NCI-H82 (cell line): Measurements from ENCODE around the gene MYLIP.

ENCODE experiments used
- DNase-seq: peaks from one replicate; lab custom pipeline; 2025; lab: John Stamatoyannopoulos, UW

MYLIP gene

GRCh38 chr6:16139556-16139955, 10.7 kb downstream of the MYLIP start:
- DNase-seq = no peak

DNA sequence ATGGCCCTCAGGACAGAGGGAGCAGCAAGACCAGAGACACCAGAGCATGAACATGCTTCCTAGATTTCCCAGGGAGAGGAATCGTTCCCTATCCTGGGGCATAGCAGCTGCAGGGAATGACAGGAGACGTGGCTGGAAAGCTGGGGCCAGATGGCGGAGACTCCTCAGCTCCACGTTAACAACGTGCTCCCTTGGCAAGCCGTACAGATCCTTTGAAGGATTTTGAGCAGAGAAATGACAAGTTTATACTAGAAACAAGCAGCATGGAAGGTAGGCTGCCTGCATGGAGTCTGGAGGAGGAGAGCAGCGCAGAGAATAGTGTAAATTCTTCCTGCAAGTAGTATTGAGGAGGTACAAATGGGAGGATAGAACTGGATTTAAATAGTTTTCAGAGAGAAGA, 11.7 kb downstream of the MYLIP start:
- DNase-seq = peak; percentile 55

DNA sequence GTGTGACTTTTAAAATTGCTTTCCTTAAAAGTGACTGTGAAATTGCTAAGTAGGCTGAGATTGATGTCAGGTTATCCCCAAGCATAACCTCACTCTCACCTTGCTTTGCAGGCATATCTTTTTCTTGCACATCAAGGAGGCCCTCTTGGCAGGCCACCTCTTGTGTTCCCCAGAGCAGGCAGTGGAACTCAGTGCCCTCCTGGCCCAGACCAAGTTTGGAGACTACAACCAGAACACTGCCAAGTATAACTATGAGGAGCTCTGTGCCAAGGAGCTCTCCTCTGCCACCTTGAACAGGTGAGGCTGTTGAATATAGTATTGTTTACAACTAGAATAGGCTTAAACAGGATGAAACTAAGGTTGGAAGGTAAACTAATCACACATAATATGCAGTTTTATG, 12.6 kb downstream of the MYLIP start:
- DNase-seq = no peak

- DNase-seq = no peak
These were observed 16.2 kb downstream of the MYLIP start for GRCh38 chr6:16145038-16145437.

- DNase-seq = no peak
These were observed 17.1 kb downstream of the MYLIP start for GRCh38 chr6:16146028-16146427.

DNA sequence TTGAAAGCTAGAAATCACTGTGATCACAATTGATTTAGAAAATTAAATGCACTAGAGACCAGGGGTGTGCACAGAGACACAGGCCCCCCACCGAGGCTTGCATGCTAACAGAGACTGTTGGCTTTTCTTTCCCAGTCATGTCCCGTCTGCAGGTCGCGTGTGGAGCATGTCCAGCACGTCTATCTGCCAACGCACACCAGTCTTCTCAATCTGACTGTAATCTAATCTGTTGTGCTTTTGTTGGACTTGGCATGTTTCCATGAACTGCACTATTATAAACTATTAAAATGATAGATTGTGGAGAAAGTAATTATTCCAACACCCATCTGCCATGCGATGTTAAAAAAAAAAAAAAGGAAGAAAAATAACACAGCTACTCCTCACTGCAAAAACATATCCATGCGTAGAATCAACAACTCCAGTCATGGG, 17.7 kb downstream of the MYLIP start:
- DNase-seq = peak; percentile 22

GRCh38 chr6:16148498-16148897, 19.6 kb downstream of the MYLIP start:
- no peak for DNase-seq

- no peak for DNase-seq
These were observed 20.4 kb downstream of the MYLIP start for GRCh38 chr6:16149305-16149704.

GRCh38 chr6:16150098-16150497, 21.2 kb downstream of the MYLIP start:
- no peak for DNase-seq

- no peak for DNase-seq
These were observed 24.4 kb downstream of the MYLIP start for GRCh38 chr6:16153211-16153820.

- DNase-seq = no peak
These were observed 26.0 kb downstream of the MYLIP start for GRCh38 chr6:16154904-16155303.

DNA sequence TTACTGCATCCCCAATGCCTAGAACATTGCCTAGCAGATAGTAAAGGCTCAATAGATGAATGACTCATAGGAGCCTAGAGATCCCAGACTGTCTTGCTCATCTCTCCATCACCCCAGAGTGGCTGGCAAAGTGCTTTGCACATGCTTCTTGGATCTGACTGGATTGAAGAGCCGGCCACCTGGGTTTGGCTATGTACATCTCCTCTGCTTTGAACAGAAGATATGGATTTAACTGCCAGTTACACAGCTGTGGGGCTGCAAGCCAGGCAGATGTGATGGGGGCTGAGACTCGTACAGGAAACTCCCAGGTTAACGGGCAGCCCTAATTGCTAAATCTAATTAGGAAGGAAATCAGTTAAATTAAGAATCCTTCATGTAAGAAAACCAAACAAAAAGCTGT, 28.6 kb downstream of the MYLIP start:
- peak; percentile 91 for DNase-seq

- DNase-seq = peak; percentile 99
These were observed 29.0 kb downstream of the MYLIP start for GRCh38 chr6:16157909-16158308.

DNA sequence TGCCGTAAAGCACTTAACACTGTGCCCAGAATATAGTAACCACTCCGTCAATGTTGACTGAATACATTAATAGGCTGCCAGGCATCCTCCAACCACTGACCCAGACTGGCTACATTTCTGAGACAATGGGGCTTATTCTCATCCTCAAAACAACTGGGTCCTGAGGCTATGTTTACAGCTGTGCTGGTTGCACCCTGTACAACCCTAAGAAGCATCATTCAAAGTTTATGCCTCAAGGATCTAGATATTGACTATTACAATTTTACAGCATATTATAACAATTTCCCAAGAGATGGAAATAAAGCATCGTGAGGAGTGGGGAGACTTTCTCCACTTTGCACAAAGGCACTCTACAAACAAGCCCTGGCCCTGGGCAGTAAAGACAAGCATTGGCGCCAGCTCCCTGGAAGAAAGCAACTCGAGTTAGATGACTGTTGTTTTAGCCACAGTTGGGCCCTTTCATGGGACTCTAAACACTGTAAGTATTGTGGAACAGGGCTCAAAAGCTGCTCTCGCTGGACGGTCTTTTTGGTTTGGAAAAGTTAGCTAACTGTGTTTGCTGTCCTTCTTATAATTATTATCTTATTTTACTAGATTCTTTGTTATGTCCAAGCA, 30.2 kb downstream of the MYLIP start:
- no peak for DNase-seq

- DNase-seq = no peak
These were observed 31.9 kb downstream of the MYLIP start for GRCh38 chr6:16160794-16161193.

GRCh38 chr6:16162003-16162402, 33.1 kb downstream of the MYLIP start:
- no peak for DNase-seq

- no peak for DNase-seq
These were observed 34.2 kb downstream of the MYLIP start for GRCh38 chr6:16163066-16163465.

DNA sequence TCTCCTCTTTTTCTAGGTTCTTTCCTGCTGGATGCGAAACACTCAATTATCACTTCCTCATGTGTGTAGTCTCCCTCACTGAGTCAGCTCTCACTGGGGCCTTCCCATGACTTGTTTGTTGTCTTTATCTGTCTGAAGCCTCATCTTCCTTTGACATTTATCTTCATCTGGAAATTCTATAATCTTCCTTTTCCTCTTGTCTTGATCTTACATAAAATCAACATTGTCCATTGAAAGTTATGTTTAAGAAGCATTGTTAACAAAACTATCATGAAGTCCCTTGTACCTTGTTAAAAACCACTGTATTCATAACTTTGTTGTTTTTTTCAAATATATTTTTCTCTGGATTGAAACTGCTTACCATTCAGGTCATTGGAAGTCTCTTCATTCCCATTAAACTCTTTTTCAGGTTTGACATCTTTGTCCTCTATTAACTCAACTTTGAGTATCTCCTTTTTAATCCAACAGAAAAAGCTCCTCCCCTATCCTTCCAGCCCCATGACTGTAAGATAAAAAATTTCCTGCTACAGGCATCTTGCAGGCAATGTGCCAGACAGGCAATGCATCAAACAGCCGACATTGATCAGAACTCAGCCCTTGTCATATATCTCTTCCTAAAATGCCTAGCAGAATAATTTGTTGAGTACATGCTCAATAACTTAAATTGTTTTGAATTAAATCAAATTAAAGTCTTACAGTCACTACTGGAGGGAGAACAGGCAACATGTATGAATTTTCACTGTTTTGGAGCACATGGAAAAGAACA, 34.8 kb downstream of the MYLIP start:
- DNase-seq = no peak

DNA sequence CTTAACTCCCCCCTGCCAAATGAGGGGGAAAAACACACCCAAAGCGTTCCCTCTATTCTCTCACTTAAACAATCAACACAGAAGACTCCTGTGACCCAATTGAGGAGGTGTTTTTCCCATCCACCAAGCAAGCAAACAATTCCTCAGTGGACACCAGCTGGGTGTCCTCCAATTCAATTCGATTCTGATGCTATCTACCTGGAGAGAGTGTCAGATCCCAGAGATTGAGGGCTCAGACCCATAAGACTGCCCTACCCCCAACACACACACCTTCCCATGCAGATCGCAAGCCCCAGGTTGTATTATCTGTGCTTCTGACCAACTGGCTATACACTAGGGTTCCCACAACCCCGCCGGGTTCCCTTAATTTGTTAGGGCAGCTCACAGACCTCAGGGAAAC, 36.8 kb downstream of the MYLIP start:
- no peak for DNase-seq

GRCh38 chr6:16166871-16167608, 38.2 kb downstream of the MYLIP start:
- DNase-seq = no peak

DNA sequence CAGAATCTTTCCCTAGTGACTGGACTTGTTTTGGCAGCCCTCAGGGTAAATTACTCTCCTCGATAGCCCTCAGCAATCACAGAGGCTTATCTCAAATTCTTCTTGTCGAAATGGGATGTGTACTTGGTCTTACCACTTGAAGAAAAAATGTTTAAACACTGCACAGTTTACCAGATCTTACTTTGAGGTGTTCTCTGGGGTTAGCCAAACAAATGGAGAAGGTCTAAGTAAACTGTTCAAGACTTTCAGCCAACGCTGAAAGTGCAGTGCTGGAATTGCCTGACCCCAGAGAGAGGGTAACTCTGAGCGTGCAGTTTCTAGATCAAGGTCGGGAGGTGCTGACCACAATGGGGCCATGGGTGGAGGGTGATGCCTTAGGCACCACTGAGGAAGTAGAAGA, 39.2 kb downstream of the MYLIP start:
- DNase-seq = no peak

DNA sequence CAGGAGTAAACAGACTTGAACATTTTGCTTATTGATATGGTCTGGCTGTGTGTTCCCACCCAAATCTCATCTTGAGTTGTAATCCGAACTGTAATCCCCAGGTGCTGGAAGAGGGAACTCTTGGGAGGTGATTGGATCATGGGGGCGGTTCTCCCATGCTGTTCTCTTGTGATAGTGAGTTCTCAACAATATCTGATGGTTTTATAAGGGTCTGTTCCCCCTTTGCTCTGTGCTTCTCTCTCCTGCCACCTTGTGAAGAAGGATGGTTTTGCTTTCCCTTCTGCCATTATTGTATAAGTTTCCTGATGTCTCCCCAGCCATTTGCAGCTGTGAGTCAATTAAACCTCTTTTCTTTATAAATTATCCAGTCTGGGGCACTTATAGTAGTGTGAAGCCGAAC, 40.0 kb downstream of the MYLIP start:
- DNase-seq = peak; percentile 97

DNA sequence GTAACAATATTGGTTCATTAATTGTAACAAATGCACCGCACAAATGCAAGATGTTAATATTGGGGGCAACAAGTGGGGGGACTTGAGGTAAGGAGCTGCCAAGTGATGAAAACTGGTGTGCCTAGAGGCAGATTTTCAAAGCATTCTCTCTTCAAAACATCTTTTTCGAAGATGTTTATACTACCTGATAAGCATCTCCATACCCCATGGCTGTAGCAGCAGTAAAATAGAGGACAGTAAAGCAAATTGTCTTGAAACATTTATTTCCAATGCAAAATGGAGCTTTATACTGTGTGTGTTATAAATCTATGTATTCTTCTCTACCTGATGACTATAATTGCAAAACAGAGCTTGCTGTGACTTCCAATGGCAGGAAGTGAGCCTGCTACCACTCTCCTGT, 42.5 kb downstream of the MYLIP start:
- DNase-seq = no peak
